NCI-H2227 treated with DMSO at 0.1 percent for 48 hours (cell line): ENCODE measurements around the gene YBEY.

Experiments used
- DNase-seq: peaks from one replicate; lab custom pipeline; 2025; lab: John Stamatoyannopoulos, UW

YBEY gene

DNA sequence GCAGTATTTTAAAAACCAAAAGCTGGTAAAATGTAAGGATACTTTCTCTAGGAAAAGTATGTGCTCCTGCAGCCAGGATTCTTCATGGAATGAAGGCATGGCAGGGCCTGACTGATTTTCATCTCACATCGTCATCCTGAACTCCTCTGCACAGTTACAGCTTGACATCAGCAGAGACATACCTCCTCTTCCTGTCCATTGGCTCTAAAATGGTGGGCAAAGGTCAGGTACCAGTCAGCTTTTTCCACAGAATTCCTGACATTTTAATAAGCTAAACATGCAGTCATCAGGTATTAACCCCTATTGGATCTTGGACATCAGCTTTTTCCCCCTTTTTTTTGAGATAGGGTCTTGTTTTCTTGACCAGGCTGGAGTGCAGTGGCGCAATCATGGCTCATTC is 43.7 kb downstream of the YBEY start:
- no peak for DNase-seq

- DNase-seq, result no peak
Measured at GRCh38 chr21:46334351-46335140, 48.4 kb downstream of the YBEY start.

- DNase-seq, result no peak
Measured at GRCh38 chr21:46336603-46337002, 50.5 kb downstream of the YBEY start.

GRCh38 chr21:46340998-46341397 is 54.9 kb downstream of the YBEY start:
- DNase-seq, result no peak

- DNase-seq, result no peak
Measured at GRCh38 chr21:46344219-46344915, 58.2 kb downstream of the YBEY start.

DNA sequence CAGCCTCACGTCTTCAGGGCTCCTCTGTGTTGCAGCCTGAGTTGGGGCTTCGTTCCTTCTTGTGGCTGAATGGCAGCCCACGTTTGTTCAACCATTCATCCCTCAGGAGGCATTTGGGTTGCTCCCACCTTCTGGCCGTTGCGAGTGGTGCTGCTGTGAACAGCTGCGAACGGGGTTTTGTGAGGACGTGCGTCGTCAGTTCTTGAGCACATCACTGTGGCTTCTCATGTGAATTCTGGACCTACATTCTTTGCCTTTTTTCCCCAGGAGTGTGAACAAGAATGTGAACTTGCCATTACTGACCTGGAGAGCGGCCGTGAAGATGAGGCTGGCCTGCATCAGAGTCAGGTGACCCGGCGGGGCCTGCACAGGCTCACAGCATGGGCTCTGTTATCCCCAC is 59.7 kb downstream of the YBEY start:
- DNase-seq, result no peak

DNA sequence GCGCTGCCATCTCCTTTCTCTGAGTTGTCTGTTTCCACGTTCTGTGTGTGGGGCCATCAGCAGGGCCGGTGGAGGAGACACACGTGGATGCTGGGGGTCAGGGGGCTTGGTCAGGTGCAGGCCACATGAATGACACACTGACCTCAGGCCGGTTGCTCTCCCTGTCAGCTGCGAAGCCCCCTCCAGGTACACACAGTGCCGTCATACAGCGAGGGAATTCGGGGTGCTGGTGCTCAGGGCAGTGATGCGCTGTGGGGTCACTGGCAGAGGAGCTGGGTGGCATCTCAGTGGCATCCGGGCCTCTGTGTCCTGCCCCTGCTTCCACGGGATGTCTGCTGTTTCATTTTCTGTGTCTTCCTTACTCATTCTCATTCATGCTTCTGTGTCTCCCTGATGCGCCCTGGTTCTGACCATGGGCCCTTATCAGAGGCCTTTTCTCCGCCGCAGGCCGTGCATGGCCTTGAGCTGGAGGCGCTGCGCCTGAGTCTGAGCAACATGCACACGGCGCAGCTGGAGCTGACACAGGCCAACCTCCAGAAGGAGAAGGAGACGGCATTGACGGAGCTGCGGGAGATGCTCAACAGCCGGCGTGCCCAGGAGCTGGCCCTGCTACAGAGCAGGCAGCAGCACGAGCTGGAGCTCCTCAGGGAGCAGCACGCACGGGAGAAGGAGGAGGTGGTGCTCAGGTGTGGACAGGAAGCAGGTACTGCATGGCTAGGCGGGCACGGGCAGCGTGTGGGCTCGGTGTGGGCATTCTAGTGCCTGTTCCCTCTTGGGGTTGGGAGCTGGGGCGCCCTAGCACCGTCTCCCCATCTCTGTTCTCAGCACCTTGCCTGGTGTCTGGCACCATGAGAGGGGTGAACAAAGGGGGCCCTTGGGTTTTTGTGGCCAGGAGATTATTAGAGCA is 60.4 kb downstream of the YBEY start:
- DNase-seq, result no peak

GRCh38 chr21:46347203-46347550 is 61.0 kb downstream of the YBEY start:
- no peak for DNase-seq
